Activated T-cell treated with anti-CD3 and anti-CD28 coated beads for 24 hours (primary cell): ENCODE results near the gene B3GNT8.
"Not testable (repeated sequence)": the region's sequence is repeated elsewhere in the genome, so short reads cannot be mapped to it uniquely, and the experiment has no call there.

Experiments
- DNase-seq: peaks from one replicate; pipeline ENCODE4 v3.0.0-alpha.2; 2020; ENCODE audit warnings: low read depth

Gene B3GNT8

DNA sequence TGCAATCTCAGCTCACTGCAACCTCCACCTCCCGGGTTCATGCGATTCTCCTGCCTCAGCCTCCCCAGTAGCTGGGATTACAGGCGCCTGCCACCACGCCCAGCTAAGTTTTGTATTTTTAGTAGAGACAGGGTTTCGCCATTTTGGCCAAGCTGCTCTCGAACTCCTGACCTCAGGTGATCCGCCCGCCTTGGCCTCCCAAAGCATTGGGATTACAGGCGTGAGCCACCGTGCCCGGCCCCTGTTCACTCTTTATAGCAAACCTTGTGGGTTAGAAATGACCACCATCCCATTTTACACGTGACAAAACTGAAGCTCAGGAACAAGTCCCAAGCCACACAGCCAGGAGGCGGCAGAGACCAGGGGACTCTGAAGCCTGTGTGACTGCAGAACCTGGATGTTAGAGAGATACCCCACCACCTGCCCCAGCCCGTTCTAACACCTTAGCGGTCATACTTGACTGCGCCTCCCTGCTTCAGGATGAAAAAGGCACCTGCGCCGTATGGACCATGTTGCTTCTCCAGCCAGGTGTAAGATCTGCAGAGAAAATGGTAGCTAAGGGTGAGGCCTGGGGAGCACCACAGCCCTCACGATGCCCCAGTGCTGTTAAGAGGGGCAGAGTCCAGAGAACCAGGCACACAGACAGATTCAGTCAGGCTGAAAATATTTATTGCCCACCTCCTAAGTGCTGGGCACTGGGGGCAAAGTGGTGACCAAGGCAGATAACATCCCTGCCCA lies 8.9 kb upstream of the B3GNT8 start:
- DNase-seq, result no peak

DNA sequence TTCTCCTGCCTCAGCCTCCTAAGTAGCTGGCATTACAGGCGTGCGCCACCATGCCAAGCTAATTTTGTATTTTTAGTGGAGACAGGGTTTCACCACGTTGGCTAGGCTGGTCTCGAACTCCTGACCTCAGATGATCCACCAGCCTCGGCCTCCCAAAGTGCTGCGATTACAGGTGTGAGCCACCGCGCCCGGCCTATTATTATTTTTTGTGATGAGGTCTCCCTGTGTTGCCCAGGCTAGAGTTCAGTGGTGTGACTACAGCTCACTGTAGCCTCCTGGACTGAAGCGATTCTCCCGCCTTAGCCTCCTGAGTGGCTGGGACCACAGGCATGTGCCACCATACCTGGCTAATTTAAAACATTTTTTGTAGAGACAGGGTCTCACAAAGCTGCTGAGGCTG lies 8.2 kb upstream of the B3GNT8 start:
- DNase-seq, result not testable (repeated sequence)

DNA sequence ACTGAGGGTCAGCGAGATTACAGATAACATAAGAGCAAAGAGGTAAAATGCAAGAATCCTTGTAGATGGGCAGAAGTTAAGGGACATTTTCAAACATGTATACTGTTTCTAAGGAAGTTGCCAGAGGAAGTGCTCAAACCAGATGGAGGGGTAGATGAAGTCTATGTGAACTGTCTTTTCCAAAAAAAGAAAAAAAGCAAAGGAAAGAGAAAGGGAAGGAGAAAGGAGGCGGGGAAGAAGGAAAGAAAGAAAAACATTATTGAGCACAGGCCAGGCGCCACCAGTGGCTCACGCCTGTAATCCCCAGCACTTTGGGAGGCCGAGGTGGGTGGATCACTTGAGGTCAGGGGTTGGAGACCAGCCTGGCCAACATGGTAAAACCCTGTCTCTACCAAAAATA lies 7.3 kb upstream of the B3GNT8 start:
- DNase-seq, result no peak

DNA sequence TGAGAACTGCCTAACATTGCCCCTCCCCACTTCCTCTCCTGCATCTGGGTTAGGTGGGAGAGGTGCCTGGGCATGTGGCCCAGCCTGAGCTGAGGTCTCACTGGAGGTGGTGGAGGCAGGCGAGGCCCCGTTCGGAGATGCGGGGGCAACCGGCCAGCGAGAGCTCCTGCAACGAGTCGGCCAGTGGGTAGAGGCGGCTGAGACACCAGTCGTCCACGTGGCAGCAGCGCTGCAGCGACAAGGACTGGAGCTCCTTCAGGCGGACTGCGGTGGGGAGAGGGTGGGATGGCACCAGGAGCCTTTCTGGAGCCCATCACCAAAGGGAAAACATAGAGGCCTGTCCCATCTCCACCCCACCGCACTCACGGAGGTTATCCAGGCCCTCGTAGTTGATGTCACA lies 6.0 kb upstream of the B3GNT8 start:
- DNase-seq, result no peak

DNA sequence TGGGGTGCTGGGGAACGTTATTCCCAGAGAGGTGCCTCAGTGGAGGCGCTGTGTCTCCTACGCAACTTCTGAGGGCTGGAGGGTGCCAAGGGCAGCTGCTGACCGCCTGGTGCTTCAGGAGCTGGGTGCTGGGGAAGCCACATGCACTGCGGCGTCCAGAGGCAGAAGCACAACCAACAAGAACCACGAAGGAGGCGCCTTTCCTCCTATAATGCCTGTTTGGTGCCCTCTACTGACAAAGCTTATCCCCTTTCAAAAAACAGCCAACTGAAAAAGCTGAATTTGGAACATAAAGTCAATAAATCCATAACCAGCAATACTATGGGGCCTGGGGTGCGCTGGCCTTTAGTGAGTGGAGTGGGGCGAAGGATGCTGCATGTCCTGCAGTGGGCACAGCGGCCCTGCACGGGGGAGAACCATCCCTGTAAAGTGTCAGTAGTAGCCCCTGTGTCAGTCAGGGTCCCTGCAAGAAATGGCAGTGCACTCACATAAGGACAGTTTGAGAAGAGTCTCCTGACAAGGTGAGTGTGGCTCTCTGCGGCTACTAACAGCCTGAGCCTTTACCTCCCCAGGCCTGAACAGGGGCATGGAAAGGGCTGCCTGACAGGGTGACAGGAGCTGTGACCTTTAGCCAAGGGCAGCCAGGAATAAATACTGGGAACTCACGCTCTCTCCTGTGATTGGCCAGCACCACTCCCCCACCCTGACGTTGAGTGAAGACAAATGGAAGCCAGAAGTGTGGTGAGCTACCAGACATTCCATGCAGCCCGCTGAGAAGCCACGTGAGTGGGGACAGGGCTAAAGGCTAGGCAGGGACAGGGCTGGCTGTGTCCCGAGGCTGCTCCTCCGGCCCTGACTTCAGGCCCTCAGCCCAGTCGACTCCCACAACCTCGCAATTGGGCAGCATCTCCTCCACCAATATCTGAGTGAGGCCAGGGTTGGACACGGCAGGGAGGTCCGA lies 4.5 kb upstream of the B3GNT8 start:
- no peak for DNase-seq

DNA sequence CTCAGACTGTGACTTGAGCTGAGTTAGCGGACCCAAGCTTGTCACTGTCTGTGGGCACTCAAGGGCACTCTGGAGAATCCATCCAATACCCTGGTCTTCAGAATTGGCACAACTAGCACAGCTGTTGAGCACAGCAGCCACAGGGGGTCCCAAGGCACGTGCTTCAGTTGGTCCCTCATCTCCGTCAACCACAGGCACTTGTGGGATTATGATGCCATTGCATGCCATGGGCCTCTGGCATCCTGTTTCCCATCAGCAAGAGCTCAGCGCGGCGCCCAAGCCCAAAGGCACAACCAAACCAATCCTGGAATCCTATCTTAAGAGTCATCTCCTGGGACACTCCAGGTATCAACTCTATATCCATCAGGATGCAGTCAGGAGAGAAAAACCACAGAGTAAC lies 3.7 kb upstream of the B3GNT8 start:
- DNase-seq, result no peak

DNA sequence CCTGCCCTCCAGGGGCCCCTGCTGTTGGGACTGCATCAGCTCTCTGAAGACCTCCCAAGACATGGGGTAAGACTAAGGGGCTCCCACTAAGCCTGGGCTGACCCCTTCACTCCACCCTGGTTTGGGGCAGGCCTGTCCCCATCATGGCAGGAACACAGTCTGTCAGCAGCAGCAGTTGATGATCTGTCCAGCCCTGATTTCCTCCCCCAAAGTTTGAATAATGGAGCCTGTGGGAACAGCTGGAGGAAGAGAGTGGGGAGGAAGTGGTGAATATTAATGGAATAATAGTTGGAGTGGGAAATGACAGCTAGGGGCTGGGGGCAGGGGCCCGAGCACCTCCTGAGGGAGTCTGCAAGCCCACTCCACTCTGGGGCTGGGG lies 1.3 kb upstream of the B3GNT8 start:
- no peak for DNase-seq

DNA sequence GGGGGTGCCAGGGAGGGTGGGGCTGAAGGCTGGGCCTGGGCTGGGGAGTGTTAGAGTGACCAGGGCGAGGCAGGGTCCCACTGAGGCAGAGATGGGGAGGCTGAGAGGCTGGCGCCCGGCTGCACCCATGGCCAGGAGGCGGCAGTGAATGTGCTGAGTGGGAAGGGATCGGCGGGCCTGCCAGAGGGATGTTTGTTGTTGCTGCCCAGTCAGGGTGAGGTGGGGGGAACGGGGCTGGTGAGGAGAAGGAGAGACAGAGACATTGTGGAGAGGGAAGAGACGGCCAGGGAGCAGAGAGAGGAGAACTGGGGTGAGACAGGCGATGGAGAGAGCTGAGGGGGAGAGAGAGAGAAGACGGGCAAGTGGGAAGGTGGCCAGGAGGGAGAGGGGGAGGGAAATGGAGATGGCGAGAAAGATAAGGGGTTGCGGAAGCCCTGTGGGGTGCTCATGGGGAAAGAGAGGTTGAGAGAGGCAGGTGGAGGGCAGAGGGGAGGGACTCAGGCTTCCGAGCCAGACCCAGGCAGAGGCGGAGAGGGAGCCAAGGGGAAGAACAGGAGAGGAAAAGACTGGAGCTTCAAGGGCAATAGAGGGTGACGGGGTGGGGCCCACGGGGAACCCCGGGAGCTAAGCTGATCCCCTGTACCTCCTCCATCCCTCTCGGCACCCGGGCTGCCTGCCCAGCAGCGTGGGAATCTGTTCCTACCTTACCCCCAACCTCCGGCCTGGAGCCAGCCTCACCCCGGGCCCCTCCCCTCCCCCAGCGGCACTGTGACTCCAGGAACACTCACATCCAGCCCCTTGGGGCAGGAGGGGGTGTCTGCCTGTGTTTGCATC lies 690 bp upstream of the B3GNT8 start:
- DNase-seq, result no peak

DNA sequence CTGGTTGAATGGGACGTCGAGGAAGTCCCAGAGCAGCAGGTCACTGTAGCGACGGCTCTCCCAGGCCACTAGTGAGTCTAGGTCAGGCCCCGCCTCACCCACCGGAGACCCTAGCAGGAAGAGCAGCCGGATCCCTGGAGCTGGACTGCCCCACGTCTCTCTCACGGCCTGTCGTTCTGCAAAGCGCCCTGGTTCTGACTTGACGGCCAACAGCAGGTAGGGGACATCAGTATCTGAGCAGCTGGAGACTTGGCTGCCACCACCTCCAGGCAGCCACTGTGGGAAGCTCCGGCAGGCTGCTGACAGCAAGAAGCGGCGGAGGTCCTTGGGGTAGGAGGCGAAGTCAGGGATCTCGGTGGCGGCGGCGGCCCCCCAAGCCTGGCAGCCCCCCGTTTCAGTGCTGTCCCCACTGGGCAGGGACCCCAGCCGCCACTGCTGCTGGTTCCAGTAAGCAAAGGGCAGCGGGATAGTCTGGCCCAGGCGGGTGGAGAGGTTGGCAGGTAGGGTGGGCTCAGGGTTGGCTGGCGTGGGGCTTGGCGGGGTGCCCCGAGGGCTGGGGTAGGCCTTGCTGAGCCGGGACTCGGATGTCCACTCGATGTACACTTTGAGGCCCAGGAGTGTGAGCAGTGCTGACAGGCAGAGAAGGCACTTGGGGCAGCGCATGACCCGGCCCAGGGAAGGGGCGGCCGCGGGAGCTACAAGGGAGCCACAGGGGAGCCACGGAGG lies 895 bp downstream of the B3GNT8 start:
- DNase-seq, result no peak

DNA sequence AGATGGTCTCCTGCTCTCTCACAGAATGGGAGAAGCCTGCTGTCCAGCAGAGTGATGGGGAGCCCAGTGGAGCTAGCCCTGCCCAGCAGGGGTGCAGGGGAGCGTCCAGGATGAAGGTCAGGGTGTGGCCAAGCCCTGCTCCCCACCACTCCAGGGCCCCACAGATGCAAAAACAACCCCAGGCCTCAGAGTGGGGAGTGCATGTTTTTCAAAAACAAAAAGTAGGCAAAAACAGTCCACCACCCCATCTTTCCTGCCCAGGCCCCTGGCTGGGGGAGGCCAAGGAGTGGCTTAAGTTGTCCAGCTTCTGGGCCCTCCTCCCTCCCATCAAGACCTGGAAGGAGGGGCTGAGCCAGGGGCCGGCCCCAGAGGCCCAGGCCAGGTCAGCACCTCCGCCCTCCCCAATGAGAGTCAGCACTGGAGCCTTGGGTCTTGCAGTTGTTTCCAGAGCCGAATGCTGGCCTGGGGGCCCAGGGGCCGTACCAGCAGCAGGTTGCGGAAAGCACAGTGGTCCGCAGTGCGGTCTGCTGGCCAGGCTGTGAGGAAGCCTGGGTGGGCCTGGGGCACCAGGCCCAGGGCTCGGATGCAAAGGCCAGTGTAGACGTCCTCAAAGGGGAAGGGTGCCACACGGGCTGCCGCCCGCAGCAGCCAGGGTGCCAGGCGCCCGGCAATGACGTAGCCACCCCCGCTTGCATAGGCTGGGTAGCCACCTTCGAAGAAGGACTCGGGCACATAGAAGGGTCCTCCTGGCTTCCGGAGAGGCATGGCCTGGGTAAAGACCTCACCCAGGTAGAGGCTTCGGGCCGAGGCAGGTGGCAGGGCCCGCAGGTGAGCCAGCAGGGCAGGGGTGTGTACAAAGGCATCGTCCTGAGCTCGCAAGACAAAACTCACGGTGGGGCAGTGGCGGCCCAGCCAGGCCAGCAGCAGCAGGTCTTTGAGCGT lies 1.7 kb downstream of the B3GNT8 start:
- no peak for DNase-seq

DNA sequence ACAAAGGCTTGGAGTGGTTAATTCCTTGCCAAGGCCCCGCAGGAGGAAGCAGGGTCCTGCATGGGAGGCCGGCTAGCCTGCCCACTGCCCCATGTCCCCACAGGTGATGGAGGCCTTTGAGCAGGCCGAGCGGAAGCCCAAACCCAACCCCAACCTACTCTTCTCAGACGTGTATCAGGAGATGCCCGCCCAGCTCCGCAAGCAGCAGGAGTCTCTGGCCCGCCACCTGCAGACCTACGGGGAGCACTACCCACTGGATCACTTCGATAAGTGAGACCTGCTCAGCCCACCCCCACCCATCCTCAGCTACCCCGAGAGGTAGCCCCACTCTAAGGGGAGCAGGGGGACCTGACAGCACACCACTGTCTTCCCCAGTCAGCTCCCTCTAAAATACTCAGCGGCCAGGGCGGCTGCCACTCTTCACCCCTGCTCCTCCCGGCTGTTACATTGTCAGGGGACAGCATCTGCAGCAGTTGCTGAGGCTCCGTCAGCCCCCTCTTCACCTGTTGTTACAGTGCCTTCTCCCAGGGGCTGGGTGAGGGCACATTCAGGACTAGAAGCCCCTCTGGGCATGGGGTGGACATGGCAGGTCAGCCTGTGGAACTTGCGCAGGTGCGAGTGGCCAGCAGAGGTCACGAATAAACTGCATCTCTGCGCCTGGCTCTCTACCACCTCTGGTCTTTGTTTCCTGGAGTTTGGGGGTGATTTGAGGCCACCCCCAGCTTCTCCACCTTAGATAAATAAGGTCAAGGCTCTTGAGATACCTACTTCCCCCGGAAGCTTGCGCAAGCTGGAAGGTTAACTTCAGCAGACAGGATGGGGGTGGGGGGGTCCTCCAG lies 2.6 kb downstream of the B3GNT8 start:
- no peak for DNase-seq

DNA sequence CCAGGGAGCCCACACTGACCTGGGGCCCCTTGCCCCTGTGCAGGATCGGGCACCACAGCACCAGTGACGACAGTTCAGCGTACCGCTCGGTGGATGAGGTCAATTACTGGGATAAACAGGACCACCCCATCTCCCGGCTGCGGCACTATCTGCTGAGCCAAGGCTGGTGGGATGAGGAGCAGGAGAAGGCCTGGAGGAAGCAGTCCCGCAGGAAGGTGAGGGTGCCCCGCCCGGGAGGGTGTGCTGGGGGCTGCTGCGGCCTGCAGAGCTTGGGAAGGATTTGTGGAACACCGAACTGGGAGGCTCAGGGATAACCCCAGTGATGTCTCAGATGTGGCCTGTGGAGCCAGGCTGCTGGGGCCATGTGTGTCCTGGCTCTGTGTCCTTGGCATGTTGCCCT lies 4.2 kb downstream of the B3GNT8 start:
- no peak for DNase-seq

DNA sequence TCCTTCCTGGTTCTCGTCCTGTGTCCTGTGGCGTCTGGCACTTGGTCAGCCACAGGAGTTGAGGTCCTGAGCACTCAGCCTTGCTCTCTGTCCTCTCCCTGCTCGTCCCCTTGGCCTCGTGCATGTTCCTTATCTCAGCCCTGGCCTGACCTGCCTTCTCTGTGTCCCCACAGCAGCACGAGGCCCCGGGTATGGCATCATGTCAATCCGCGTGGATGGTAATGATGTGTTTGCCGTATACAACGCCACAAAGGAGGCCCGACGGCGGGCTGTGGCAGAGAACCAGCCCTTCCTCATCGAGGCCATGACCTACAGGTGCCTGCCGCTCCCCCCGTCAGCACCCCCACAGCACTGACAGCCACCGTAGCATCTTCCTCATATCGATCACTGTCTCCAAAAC lies 4.7 kb downstream of the B3GNT8 start:
- DNase-seq, result no peak

DNA sequence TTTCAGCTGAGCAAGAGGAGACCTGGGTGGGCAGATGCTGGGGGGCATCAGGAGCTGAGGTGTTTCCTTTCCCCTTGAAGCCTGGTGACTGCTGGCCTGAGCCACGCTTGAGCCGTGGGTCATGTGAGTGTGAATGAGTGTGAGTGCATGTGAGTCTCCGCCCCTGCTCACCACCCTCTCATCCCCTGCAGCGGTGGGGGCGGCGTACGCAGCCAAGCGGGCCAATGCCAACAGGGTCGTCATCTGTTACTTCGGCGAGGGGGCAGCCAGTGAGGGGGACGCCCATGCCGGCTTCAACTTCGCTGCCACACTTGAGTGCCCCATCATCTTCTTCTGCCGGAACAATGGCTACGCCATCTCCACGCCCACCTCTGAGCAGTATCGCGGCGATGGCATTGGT lies 5.2 kb downstream of the B3GNT8 start:
- DNase-seq, result no peak

DNA sequence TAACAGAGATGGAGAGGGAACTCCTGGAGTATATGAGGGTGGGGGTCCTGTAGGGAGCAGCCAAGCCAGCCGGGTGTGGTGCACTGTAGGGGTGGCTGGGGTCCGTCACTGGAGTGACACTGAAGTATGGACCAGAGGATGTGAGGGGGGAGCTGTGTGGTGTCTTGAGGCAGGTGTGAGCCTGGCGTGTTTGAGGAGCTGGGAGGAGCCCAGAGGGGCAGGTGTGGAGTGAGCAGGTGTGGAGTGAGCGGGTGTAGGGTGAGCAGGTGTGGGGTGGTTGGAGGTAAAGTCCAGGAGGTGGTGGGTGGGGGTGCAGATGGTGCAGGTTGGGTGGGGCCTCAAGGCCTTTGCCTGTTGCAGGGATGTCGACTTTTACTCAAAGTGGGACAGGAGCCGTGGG lies 5.9 kb downstream of the B3GNT8 start:
- no peak for DNase-seq

DNA sequence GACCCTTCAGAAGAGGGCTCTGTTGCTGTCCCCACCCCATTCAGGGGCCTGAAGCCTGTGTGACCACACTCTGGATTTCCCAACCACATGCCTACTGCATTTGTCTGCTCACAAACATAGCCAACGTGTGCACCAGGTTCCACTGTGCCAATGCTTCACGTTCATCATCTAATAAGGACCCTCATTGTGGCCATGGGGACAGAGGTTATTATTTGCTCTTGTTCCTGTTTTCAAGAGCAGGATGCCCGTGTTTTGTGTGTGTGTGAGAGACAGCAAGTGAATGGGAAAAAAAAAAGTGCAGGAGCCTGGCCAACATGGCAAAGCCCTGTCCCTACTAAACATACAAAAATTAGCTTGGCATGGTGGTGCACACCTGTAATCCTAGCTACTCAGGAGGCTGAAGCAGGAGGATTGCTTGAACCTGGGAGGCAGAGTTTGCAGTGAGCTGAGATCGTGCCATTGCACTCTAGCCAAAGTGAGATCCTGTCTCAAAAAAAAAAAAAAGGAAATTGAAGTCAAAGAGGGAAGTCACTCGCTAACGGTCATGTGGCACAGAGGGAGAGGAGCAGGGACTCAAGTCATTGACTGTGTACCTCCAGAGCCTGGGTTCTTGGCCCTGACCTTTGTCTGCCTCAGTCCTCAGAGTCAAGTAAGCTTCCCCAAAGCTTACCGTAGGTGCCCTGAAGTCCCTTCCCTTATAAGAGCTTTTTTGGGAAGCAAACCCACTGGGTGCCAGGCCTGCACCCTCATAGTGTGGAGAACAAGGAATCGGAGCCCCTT lies 6.9 kb downstream of the B3GNT8 start:
- no peak for DNase-seq

DNA sequence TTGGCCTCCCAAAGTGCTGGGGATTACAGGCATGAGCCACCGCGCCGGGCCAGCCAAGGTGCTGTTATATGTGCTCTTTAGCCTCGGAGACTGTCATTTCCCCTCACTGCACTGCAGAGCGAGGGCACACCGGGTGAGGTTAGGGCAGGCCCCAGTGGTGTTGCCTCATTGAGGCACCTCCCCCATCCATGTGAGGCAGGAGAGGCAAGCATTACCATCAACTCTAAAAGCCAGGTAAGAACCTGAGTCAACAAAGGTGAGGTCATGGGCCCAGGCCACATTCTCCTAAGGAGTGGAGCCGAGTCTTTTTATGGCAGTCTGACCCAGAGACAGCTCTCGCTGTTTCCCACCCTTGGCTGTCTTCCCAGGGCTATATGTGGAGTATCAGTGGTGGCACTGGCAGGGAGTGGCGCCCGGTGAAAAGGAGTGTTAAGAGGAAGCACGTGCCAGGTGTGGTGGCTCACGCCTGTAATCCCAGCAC lies 10.9 kb downstream of the B3GNT8 start:
- DNase-seq, result no peak

DNA sequence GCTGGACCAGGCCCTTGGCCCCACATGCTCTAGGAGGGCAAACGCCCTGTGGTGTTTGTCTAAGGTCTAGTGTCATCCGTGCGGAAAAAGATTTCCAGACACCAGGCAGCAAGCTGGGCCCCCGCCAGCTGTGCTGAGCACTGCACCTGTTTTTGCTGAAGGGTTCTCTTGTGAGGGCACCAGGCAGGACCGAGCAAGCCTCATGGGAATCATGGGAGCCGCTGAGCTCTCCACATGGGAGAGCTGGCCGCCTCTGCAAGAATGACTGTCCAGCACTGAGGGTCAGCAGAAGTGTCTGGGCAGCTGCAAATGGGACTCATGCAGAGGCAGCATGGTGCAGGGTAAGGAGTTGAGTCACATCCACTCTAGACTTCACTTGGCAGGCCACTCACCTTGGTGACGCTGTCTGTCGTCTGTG lies 12.0 kb downstream of the B3GNT8 start:
- no peak for DNase-seq

DNA sequence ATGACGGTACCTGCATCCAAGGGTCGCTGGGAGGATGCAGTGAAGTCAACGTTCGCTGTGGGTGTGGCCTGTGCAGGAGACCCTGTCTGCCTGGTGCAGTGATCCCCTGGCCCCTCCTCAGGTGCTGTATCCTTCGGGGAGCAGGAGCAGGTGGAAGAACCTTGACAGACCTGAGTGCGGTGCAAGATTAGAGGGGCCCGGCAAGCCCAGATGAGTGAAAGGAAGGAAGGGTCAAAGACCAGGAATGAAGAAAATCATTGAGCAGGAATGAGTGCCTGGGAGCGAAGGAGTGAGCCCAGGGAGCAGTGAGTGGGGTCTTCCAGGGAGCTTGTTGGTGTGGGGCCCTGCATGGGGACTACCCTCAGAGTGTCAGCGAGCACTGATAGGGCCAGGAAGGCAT lies 12.7 kb downstream of the B3GNT8 start:
- no peak for DNase-seq
